LoVo (cell line): ENCODE results near the gene TACR2.

Source experiments
- DNase-seq: peaks from one replicate; pipeline ENCODE4 v3.0.0-alpha.2; 2016; ENCODE audit warnings: low spot score

TACR2 gene

GRCh38 chr10:69416695-69417094 is at the start of gene TACR2:
Gene TACR2 (minus strand): TSS chr10:69416918. CDS start chr10:69416323, 595 bp downstream.
- DNase-seq: no peak

DNA sequence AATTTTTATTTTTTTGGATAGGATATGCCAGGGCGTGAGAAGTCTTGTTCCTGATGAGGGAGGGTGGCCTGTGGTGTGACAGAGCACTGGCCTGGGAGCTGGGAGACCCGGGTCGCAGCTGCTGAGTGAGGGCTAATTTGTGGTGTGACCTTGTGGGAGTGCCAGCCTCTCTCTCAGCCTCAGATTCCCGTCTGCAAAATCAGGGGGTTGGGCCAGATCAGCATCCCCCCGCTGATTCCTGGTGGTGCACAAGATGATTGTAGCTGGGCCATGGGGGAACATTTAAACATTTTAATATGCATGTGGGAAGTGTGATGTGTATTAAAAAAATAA is 49.4 kb upstream of the TACR2 start:
- DNase-seq: no peak

DNA sequence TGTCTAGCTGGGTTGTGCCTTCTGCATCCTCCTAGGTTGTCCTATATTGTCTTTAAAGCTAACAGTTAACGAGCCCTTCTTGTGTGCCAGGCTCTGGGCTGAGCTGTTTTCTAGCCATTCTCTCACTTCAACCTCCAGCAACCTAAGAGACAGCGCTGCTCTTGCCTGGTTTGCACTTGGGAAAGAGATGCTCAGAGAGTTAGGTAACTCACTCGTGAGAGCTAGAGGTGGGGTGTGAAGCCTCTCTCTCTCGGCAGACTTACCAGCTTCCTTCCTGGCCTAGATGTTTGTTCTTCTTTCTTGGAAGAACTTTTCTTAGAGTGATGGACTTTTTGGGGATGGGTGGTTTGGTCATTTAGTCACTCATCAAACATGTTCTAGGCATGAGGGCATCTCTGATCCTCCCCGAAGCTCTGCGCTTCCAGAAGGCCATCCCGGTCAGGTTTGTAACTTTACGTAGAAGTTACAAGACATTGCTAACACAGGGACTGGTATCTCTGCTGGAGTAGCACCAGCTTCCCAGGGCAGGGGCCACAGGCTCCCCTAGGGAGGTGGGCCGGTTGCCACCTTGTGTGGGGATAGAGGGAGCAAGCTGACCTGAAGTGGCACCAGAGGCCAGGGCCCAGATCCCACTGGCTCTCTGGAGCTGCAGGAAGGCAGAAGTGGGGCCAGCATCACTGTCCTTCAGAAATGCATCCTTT is 48.9 kb upstream of the TACR2 start:
- no peak for DNase-seq

DNA sequence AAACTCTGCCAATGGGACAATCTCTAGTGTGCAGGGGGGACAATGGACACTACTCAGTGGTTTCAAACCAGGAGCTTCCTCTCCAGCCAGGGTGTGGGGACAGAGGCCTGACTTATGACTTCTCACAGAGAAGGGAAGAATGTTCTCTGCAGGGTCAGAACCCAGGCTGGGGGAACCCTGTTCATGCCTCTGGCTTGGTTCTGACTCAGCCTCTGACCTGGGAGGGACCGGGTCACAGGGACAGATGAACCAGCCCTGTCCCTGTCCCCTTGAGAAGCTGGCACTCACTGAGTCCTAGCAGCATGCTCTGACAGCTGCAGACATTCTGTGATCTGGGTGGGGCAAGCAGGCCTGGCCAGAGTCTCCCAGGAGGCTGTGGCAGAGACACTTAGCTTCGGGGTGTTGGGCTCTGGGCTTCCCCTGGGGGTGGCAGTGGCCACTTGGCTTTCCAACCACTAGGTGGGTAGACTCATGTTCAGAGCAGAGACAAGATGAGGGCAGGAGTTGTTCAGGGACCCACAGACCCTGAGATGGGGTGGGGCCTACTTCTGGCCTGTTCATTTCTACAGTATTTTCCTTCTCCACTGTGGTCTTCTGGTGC is 48.2 kb upstream of the TACR2 start:
- DNase-seq: no peak

GRCh38 chr10:69464401-69464800 is 47.7 kb upstream of the TACR2 start:
- no peak for DNase-seq

- no peak for DNase-seq
These were observed 47.2 kb upstream of the TACR2 start for GRCh38 chr10:69463886-69464285.

GRCh38 chr10:69461243-69462025 is 44.7 kb upstream of the TACR2 start:
- DNase-seq: no peak

DNA sequence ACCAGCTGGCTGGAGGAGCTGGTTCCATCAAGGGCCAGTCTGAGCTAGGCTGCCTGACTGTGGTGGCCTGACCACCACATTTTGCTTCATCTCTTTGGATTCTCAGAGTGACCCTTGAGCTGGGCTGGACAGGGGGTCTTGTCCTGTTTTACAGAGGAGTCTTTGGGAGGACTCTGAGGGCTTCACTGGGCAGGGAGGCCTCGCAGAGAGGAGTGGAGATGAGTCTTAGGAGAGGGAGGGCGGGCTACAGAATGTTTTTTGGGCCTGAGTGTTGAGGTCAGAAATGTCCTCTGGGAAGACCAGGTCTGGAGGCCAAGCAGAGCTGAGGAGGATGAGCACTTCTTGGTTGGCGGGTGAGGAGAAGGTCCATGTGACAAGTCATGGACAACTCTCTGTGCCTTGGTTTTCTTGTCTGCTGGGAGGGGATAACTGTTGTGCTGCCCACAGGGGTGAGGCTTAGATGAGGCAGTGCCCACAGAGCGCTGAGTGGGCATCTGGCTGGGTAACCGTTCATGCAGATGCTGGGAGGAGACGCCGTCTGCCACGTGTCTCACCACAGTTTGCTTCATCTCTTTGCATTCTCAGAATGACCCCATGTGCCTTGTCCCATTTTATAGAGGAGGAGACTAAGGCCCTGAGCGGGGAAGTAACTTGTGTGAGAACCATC is 44.0 kb upstream of the TACR2 start:
- no peak for DNase-seq

- DNase-seq: no peak
These were observed 43.3 kb upstream of the TACR2 start for GRCh38 chr10:69459893-69460575.

DNA sequence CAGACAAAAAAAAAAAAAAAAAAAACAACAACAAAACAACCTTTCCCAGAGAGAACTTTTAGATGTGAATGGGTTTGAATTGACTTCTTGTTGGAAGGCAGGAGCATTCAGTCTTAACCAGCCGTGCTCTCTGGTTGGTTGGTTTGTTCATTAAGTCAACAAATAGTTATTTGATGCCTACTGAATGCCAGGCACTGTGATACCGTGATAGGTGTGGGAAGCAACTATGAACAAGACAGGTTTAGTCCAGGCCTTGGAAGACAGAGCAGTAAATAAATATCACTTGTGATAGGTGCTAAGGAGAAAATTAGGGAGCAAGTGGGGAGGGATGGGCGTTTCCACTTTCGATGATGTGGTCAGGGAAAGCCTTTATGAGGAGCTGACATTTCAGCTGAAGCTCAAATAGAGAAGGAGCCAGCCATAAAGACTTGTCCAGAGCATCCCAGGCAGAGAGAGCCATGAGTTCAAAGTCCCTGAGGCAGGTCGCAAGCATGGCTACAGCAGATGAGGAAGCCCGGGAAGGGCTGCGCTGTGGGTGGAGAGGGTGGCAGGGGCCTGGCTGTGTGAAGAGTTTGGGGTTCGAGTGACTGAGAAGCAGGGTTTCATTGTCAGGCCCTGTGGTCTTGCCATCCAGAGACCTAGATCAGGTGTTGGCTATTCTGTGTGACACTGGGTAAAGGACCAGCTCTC is 42.5 kb upstream of the TACR2 start:
- DNase-seq: peak; percentile 42

- DNase-seq: peak; percentile 87
These were observed 41.8 kb upstream of the TACR2 start for GRCh38 chr10:69458430-69459100.

GRCh38 chr10:69457771-69458237 is 41.1 kb upstream of the TACR2 start:
- DNase-seq: no peak

GRCh38 chr10:69456880-69457693 is 40.4 kb upstream of the TACR2 start:
- no peak for DNase-seq

- no peak for DNase-seq
These were observed 38.5 kb upstream of the TACR2 start for GRCh38 chr10:69455006-69455763.

- DNase-seq: no peak
These were observed 37.1 kb upstream of the TACR2 start for GRCh38 chr10:69453795-69454194.

DNA sequence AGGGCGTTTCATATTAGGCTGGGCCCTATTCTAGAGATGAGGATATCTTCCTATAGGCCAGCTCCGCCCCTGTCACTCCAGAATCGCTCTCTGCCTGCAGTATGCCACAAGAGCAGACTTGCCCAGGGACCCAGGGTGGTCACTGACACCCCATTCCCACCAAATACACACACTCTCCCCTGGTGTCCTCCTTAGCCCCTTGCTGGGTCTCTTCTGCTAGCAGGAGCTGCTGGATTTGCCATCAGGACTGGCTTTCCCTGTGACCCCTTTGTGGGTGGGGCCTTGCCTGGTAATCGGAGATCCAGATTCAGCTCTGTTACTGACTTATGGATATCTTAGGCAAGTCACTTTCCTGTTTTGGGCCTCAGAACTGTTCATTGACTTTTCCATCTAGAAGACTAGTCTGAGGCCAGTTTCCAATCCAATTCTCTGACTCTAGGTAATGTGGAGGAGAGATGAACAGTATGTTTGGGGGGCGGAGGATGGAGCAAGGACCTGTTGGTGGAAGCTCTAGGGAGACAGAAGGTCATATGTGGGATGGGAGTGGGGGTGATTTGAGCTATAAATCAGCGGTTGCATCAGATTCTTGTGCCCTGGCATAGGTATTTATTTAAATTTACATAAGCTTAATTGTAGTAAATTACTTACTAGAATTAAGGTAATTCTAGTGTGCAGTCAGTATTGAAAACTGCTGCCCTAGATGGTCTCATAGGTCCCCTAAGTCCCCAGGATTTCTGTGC is 36.1 kb upstream of the TACR2 start:
- DNase-seq: no peak

DNA sequence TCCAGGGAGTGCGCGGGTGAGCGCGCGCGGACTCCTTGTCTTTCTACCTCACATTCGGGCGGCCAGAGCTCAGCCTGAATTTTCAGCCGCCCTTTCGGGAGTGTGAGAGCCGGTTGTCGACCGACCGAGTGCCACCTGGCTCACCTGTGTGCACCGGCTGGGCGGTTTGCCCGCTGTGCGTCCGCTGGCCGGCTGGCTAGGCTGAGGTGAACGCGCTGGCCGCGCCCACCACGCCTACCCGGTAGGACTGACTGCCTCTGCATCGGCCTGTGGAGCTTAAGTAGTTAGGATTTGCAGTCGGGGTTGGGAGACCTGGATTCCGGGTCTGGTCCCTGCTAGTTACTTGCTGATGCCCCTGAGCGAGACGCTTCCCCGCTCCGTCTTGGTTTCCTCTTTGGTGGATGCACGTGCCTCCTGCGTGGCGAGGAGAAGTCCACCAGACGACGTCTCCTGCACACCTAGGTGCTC is 35.1 kb upstream of the TACR2 start:
- DNase-seq: peak; percentile 51

- peak; percentile 89 for DNase-seq
These were observed 34.6 kb upstream of the TACR2 start, which contains the start of gene TSPAN15 for GRCh38 chr10:69451209-69451783. Gene TSPAN15 (plus strand): TSS chr10:69451465. CDS start chr10:69451595, 130 bp downstream.
